ENCODE results near the gene LARP4B. TPM values are rescaled to one million over a fixed set of nuclear protein-coding genes. Genes with fewer than 3 reads are reported as not detected.

LARP4B gene
- total RNA-seq, 1 donor from 2014 or later = 37.1 TPM

- DNase-seq (ENCODE audit: low spot score) (peak; percentile 86), ATAC-seq (peak; percentile 84)
Measured at GRCh38 chr10:871951-872403, 59.5 kb downstream of the LARP4B start.

GRCh38 chr10:870564-871166 lies 60.8 kb downstream of the LARP4B start:
- DNase-seq (ENCODE audit: low spot score) (no peak), ATAC-seq (peak; percentile 55)

- peak; percentile 61 for ATAC-seq
- no peak for DNase-seq (ENCODE audit: low spot score)
Measured at GRCh38 chr10:869171-869570, 62.3 kb downstream of the LARP4B start.

- no peak for ATAC-seq
- no peak for DNase-seq (ENCODE audit: low spot score)
Measured at GRCh38 chr10:867807-868206, 63.7 kb downstream of the LARP4B start.

- DNase-seq (ENCODE audit: low spot score) = no peak
- no peak for ATAC-seq
Measured at GRCh38 chr10:866577-866941, 64.9 kb downstream of the LARP4B start.

GRCh38 chr10:865924-866576 lies 65.5 kb downstream of the LARP4B start:
- ATAC-seq = no peak
- DNase-seq (ENCODE audit: low spot score) = no peak

- no peak for DNase-seq (ENCODE audit: low spot score)
- no peak for ATAC-seq
Measured at GRCh38 chr10:865257-865656, 66.2 kb downstream of the LARP4B start.

- no peak for ATAC-seq
- no peak for DNase-seq (ENCODE audit: low spot score)
Measured at GRCh38 chr10:860519-860918, 71.0 kb downstream of the LARP4B start.

GRCh38 chr10:856416-857157 lies 74.9 kb downstream of the LARP4B start:
- DNase-seq (ENCODE audit: low spot score) (no peak), ATAC-seq (peak; percentile 29)

GRCh38 chr10:855671-856070 lies 75.8 kb downstream of the LARP4B start:
- no peak for ATAC-seq
- no peak for DNase-seq (ENCODE audit: low spot score)

GRCh38 chr10:855079-855478 lies 76.4 kb downstream of the LARP4B start:
- ATAC-seq = no peak
- no peak for DNase-seq (ENCODE audit: low spot score)

- DNase-seq (ENCODE audit: low spot score) (no peak), ATAC-seq (peak; percentile 52)
Measured at GRCh38 chr10:853017-853416, 78.5 kb downstream of the LARP4B start.

GRCh38 chr10:852386-852785 lies 79.1 kb downstream of the LARP4B start:
- DNase-seq (ENCODE audit: low spot score) = no peak
- peak; percentile 60 for ATAC-seq

GRCh38 chr10:851901-852300 lies 79.6 kb downstream of the LARP4B start:
- ATAC-seq = no peak

GRCh38 chr10:850093-850492 lies 81.4 kb downstream of the LARP4B start:
- no peak for ATAC-seq

More at GRCh38 chr10:851901-852300, 79.6 kb downstream of the LARP4B start:
- no peak for DNase-seq (ENCODE audit: low spot score)

GRCh38 chr10:847868-848267 lies 83.6 kb downstream of the LARP4B start:
- DNase-seq (ENCODE audit: low spot score) (no peak), ATAC-seq (peak; percentile 61)

More at GRCh38 chr10:850093-850492, 81.4 kb downstream of the LARP4B start:
- DNase-seq (ENCODE audit: low spot score) = no peak

- DNase-seq (ENCODE audit: low spot score) = no peak
- ATAC-seq = no peak
Measured at GRCh38 chr10:846126-846685, 85.3 kb downstream of the LARP4B start.

GRCh38 chr10:845526-845925 lies 86.0 kb downstream of the LARP4B start:
- DNase-seq (ENCODE audit: low spot score) (no peak), ATAC-seq (no peak)

GRCh38 chr10:844552-844951 lies 87.0 kb downstream of the LARP4B start:
- DNase-seq (ENCODE audit: low spot score) = no peak
- ATAC-seq = no peak

- no peak for ATAC-seq
- no peak for DNase-seq (ENCODE audit: low spot score)
Measured at GRCh38 chr10:843703-844102, 87.8 kb downstream of the LARP4B start.

- ATAC-seq = no peak
Measured at GRCh38 chr10:842795-843194, 88.7 kb downstream of the LARP4B start.

GRCh38 chr10:841535-841934 lies 90.0 kb downstream of the LARP4B start:
- no peak for DNase-seq (ENCODE audit: low spot score)
- ATAC-seq = no peak

More at GRCh38 chr10:842795-843194, 88.7 kb downstream of the LARP4B start:
- no peak for DNase-seq (ENCODE audit: low spot score)

All from left lobe of liver (tissue), 2 donors.